GM13977 (cell line): ENCODE measurements around the gene NMNAT2.
"Not testable (repeated sequence)": the region's sequence is repeated elsewhere in the genome, so short reads cannot be mapped to it uniquely, and the experiment has no call there.

ENCODE experiments used
- DNase-seq: peaks from one replicate; pipeline ENCODE4 v3.0.0; 2012; ENCODE audit warnings: low spot score
- CTCF ChIP-seq: IDR thresholded peaks from 2 replicates; pipeline ENCODE4 v1.5.1; 2012; ENCODE audit warnings: mild to moderate bottlenecking, control low read depth; ENCODE audit not compliant: insufficient read depth; ENCODE audit errors: extremely low read depth, missing control alignments
- in situ Hi-C: fragments of 300-500 bp; cut with MboI; formaldehyde crosslinking; loops from one replicate; pipeline ENCODE4 v1.12.0; 2022; ENCODE audit warnings: low sequenced_read_pairs, low pct_unique_long_range_greater_than_20kb, mixed read lengths, inconsistent platforms; ENCODE audit not compliant: unreplicated experiment

NMNAT2 gene

GRCh38 chr1:183411091-183411490 is 7.1 kb downstream of the NMNAT2 start:
- DNase-seq, result no peak
- in situ Hi-C loops, result no loop called here
- TF ChIP-seq CTCF, result no peak

GRCh38 chr1:183407961-183408360 is 10.2 kb downstream of the NMNAT2 start:
- in situ Hi-C loops, result no loop called here
- DNase-seq, result no peak
- no peak for TF ChIP-seq CTCF

GRCh38 chr1:183407474-183407873 is 10.7 kb downstream of the NMNAT2 start:
- no peak for DNase-seq
- TF ChIP-seq CTCF, result no peak
- in situ Hi-C loops, result no loop called here

GRCh38 chr1:183404476-183404875 is 13.7 kb downstream of the NMNAT2 start:
- in situ Hi-C loops, result no loop called here

GRCh38 chr1:183403498-183403897 is 14.7 kb downstream of the NMNAT2 start:
- TF ChIP-seq CTCF, result no peak
- no peak for DNase-seq
- in situ Hi-C loops, result no loop called here

More at GRCh38 chr1:183404476-183404875, 13.7 kb downstream of the NMNAT2 start:
- TF ChIP-seq CTCF, result no peak
- DNase-seq, result no peak

GRCh38 chr1:183401565-183401964 is 16.6 kb downstream of the NMNAT2 start:
- in situ Hi-C loops, DNase-seq: not testable (repeated sequence)

GRCh38 chr1:183394435-183394834 is 23.7 kb downstream of the NMNAT2 start:
- TF ChIP-seq CTCF, result no peak

More at GRCh38 chr1:183394435-183394834, 23.7 kb downstream of the NMNAT2 start:
- in situ Hi-C loops, result no loop called here
- DNase-seq, result no peak
